Prostate gland (tissue), 2 donors: ENCODE results near the gene UBE2J1. TPM values are rescaled to one million over a fixed set of nuclear protein-coding genes. Genes with fewer than 3 reads are reported as not detected.

Experiments
- DNase-seq: peaks from one replicate; pipeline ENCODE4 v3.0.0-alpha.2; 2019; ENCODE audit warnings: low spot score
- H3K27ac ChIP-seq, 2 donors: fragments of 200-600 bp; sonication (generic); 2 replicates each; pipeline ENCODE4 v1.5.1; 2017 to 2019
- H3K27me3 ChIP-seq: fragments of 200-600 bp; sonication (generic); replicated peaks from 2 replicates; pipeline ENCODE4 v1.5.1; 2019; ENCODE audit not compliant: insufficient read depth
- H3K36me3 ChIP-seq, 2 donors: fragments of 200-600 bp; sonication (generic); 1 replicate in 1 of 2; 2 replicates in 1 of 2; pipeline versions ENCODE4 v1.5.1 to v1.8.1; 2017 to 2019
- H3K4me1 ChIP-seq: fragments of 200-600 bp; sonication (generic); replicated peaks from 2 replicates; pipeline ENCODE4 v1.5.1; 2019
- H3K4me3 ChIP-seq, 2 donors: fragments of 200-600 bp; sonication (generic); 2 replicates each; pipeline ENCODE4 v1.5.1; 2017 to 2019
- H3K9me3 ChIP-seq: fragments of 200-600 bp; sonication (generic); 2 replicates; pipeline ENCODE4 v1.5.1; 2017
- CTCF ChIP-seq, 4 experiments: fragments of 200-600 bp in 2 of 4; fragments of 450-650 bp in 2 of 4; sonication (generic) in 2 of 4; IDR thresholded peaks; 1 replicate in 3 of 4; 2 replicates in 1 of 4; pipeline ENCODE4 v1.5.1; 2016 to 2019; ENCODE audit warnings: antibody characterized with exemption in 4 of 4, mild to moderate bottlenecking in 2 of 4, moderate library complexity in 2 of 4
- POLR2A ChIP-seq: fragments of 450-650 bp; IDR thresholded peaks from one replicate; pipeline ENCODE4 v1.6.1; 2016; ENCODE audit warnings: antibody characterized with exemption, mild to moderate bottlenecking
- POLR2AphosphoS5 ChIP-seq: sonication (generic); formaldehyde crosslinking; IDR thresholded peaks from one replicate; pipeline ENCODE4 v1.6.1; 2017; ENCODE audit warnings: antibody characterized with exemption
- WGBS: methylation state at CpG from one replicate; pipeline ENCODE4 v1.1.5; 2018; 5-methylcytosine and 5-hydroxymethylcytosine counted together
- intact Hi-C: fragments of 100-400 bp; cut with DNase I; formaldehyde crosslinking; loops from one replicate; pipeline ENCODE4 v1.14.2; 2022
- total RNA-seq, 2 donors: library from RNA; depleted of rRNA; stranded (reverse); fragments of >200 nt; gene quantifications; one replicate each; pipeline ENCODE4 v1.1.0, GENCODE V29; 2016

Gene UBE2J1
- total RNA-seq, 2 donors from 2014 or later = 31.7 to 98.4 TPM

GRCh38 chr6:89317067-89317466, 35.5 kb downstream of the UBE2J1 start:
- H3K4me1 ChIP-seq = no peaks in the 10 kb centered on the region
- TF ChIP-seq CTCF (IDR thresholded peaks at IDR 0.05) (no peak), POLR2AphosphoS5 (no peak), POLR2A (no peak)
- H3K9me3 ChIP-seq = no peaks in the 10 kb centered on the region
- H3K36me3 ChIP-seq = no peaks in the 10 kb centered on the region
- no peak for DNase-seq
- no peak overlapping the region for H3K4me3 ChIP-seq
- H3K27ac ChIP-seq = no peak overlapping the region
- H3K27me3 ChIP-seq = no peaks in the 10 kb centered on the region
- intact Hi-C loops = no loop called here

GRCh38 chr6:89315249-89315885, 37.2 kb downstream of the UBE2J1 start, which contains the start of gene GABRR2:
TSS of gene GABRR2 (minus strand) at chr6:89315299. CDS start at chr6:89315165, 134 bp downstream.
- 85% methylated on average over 6 of the region's 6 CpGs for WGBS
- intact Hi-C loops = no loop called here
- Histone ChIP-seq H3K27ac (no peak within 1 kb of the TSS), H3K27me3 (no peaks in the 10 kb centered on the region), H3K36me3 (no peaks in the 10 kb centered on the region), H3K4me1 (peaks cover 3% of the 10 kb centered on the region), H3K9me3 (no peaks in the 10 kb centered on the region), H3K4me3 (no peak within 1 kb of the TSS)
- TF ChIP-seq POLR2AphosphoS5 = no peak
- TF ChIP-seq CTCF (IDR thresholded peaks at IDR 0.05) = no peak
- TF ChIP-seq POLR2A = no peak
- DNase-seq = no peak

- intact Hi-C loops = loop anchor here (5.0 kb wide), 1 partner anchor 53 kb away; no protein-coding TSS in a partner anchor
- H3K27me3 ChIP-seq = no peaks in the 10 kb centered on the region
Observed at GRCh38 chr6:89314692-89315091, 37.8 kb downstream of the UBE2J1 start.

GRCh38 chr6:89313006-89313405, 39.5 kb downstream of the UBE2J1 start:
- DNase-seq = no peak
- Histone ChIP-seq H3K9me3 (no peaks in the 10 kb centered on the region), H3K36me3 (no peaks in the 10 kb centered on the region), H3K27ac (peak overlapping the region; percentile 43 to 73), H3K27me3 (no peaks in the 10 kb centered on the region), H3K4me1 (peaks cover 3% of the 10 kb centered on the region), H3K4me3 (no peak overlapping the region)
- TF ChIP-seq CTCF (IDR thresholded peaks at IDR 0.05) (no peak), POLR2AphosphoS5 (no peak), POLR2A (no peak)
- 8% methylated on average over 1 of the region's 1 CpG for WGBS
- intact Hi-C loops = loop anchor here (5.0 kb wide), 1 partner anchor 54 kb away; no protein-coding TSS in a partner anchor

More at GRCh38 chr6:89314692-89315091, 37.8 kb downstream of the UBE2J1 start:
- Histone ChIP-seq H3K9me3 (no peaks in the 10 kb centered on the region), H3K27ac (no peak overlapping the region), H3K4me3 (no peak overlapping the region), H3K36me3 (no peaks in the 10 kb centered on the region), H3K4me1 (peaks cover 3% of the 10 kb centered on the region)
- TF ChIP-seq POLR2AphosphoS5 (no peak), CTCF (IDR thresholded peaks at IDR 0.05) (no peak), POLR2A (no peak)
- no peak for DNase-seq
- WGBS = 91% methylated on average over 7 of the region's 7 CpGs
